ENCODE results near the gene WNT3.

The WNT3 gene

DNA sequence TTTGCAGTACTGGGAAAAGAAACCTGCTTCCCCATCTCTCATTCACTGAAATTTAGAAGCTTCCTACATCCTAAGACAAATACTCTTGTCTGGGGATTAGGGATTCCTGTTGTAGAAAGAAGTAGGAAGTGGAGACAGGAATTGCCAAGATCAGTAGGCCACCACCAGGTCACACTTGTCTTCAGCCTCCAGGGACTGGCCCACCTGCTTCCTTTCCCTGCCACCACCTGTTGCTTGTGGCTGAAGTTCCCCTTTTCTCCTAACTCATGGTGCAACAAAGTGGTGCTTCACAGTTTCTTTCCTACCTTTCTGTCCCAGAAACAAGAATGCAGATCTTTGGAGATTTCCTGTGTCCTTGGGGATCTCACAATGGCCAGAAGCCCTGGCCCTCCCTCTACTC, 82.4 kb downstream of the WNT3 start:
- TF ChIP-seq EZH2 (IDR thresholded peaks at IDR 0.05; ENCODE audit: borderline replicate concordance, low read length) (no peak), CTCF (IDR thresholded peaks at IDR 0.05; ENCODE audit: low read length) (no peak)
- H3K9me3 ChIP-seq (ENCODE audit: low read length) = no peaks in the 10 kb centered on the region
- peaks cover 19% of the 10 kb centered on the region for H3K36me3 ChIP-seq (ENCODE audit: insufficient read depth, low read length)
- peak overlapping the region; percentile 42 for H3K4me2 ChIP-seq (ENCODE audit: low read length)
- H2AFZ ChIP-seq (ENCODE audit: low read length) = no peak overlapping the region
- peak overlapping the region; percentile 80 for H3K27ac ChIP-seq (ENCODE audit: low read depth, low read length, poor library complexity, severe bottlenecking)
- peaks cover 23% of the 10 kb centered on the region for H3K4me1 ChIP-seq (ENCODE audit: insufficient read depth, low read length, severe bottlenecking)
- no peaks in the 10 kb centered on the region for H3K9me2 ChIP-seq (ENCODE audit: low read depth, low read length)
- no peaks in the 10 kb centered on the region for H3K27me3 ChIP-seq (ENCODE audit: insufficient read depth, low read length)
- H3F3A ChIP-seq (ENCODE audit: insufficient read depth, low read length) = no peaks in the 10 kb centered on the region
- no peaks in the 10 kb centered on the region for H4K20me1 ChIP-seq (ENCODE audit: insufficient read depth, low read length)
- H3K9ac ChIP-seq (ENCODE audit: low read length) = 0 out of 2 replicates have a peak overlapping the region, but pooled peaks have one; percentile 12
- H3K79me2 ChIP-seq (ENCODE audit: insufficient read depth, low read length) = no peaks in the 10 kb centered on the region
- H3K4me3 ChIP-seq (ENCODE audit: low read depth, low read length, poor library complexity, severe bottlenecking) = no peak overlapping the region

DNA sequence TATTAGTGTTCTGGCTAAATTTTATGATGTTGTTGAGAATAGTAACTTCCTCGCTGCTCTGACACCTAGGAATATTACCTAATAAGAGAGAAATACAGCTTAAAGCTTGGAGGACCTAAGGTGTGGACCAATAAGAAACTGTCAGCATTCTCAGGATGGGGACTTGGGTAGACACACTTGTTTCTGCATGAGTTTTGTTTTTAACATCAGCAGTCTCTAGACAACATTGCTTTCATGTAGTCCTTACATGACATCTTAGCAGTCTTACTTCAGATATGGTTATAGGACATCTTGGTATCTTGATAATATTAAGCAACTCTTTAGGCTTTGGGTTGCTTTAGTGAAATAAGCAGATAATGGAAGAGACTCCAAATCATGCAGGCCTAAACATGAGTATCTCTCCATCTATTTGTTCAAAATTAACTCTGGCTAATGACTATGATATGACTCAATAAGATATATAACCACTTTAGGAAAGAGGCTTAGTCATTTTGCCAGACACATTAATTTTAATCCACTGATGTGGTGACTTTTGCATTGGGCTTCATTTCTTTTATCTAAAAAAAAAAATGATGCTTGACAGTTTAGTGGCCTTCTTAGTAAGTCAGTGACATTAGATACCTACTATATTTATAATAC, 84.5 kb downstream of the WNT3 start:
- Histone ChIP-seq H3K9ac (ENCODE audit: low read length) (no peak overlapping the region), H4K20me1 (ENCODE audit: insufficient read depth, low read length) (no peaks in the 10 kb centered on the region), H3K79me2 (ENCODE audit: insufficient read depth, low read length) (no peaks in the 10 kb centered on the region), H3K9me2 (ENCODE audit: low read depth, low read length) (no peaks in the 10 kb centered on the region), H3K9me3 (ENCODE audit: low read length) (no peaks in the 10 kb centered on the region), H3K4me2 (ENCODE audit: low read length) (no peak overlapping the region), H3K27me3 (ENCODE audit: insufficient read depth, low read length) (no peaks in the 10 kb centered on the region), H3K4me1 (ENCODE audit: insufficient read depth, low read length, severe bottlenecking) (peaks cover 23% of the 10 kb centered on the region), H3K36me3 (ENCODE audit: insufficient read depth, low read length) (peaks cover 40% of the 10 kb centered on the region), H3F3A (ENCODE audit: insufficient read depth, low read length) (no peaks in the 10 kb centered on the region), H3K27ac (ENCODE audit: low read depth, low read length, poor library complexity, severe bottlenecking) (peak overlapping the region; percentile 15), H2AFZ (ENCODE audit: low read length) (no peak overlapping the region), H3K4me3 (ENCODE audit: low read depth, low read length, poor library complexity, severe bottlenecking) (no peak overlapping the region)
- TF ChIP-seq CTCF (IDR thresholded peaks at IDR 0.05; ENCODE audit: low read length) (no peak), EZH2 (IDR thresholded peaks at IDR 0.05; ENCODE audit: borderline replicate concordance, low read length) (no peak)

DNA sequence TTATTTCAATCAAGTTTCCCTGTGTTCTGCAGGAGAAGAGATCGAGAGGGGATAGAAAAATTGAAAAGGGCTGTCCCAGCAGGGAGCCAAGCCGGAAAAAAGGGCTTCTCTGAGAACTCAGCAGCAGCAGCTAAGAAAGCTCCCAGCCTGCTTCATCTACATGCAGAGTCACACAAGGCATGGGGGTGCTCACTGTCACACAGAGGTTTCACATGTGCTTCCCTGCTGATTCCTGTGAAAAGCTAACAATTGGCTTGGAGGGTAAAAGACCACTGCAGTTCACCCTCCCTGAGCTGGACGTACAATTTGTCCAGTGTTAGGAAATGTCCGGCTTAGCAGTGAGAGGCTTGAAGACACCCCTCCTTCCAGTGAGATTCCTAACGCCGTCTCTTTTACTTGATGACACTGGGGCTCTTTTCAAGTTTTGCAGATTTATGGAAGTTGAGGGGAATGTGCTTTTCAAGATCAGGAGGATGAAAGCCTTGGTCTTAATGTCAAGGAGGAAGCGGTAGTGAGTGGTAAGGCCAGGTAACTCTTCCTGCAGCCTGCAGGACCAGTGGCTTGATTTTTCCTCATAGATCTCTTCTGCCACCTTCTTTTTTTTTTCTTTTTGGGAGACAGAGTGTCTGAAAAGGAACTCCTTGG, 85.6 kb downstream of the WNT3 start:
- Histone ChIP-seq H3K4me2 (ENCODE audit: low read length) (no peak overlapping the region), H2AFZ (ENCODE audit: low read length) (no peak overlapping the region), H3F3A (ENCODE audit: insufficient read depth, low read length) (no peaks in the 10 kb centered on the region), H3K36me3 (ENCODE audit: insufficient read depth, low read length) (peaks cover 44% of the 10 kb centered on the region), H3K4me3 (ENCODE audit: low read depth, low read length, poor library complexity, severe bottlenecking) (no peak overlapping the region), H3K27me3 (ENCODE audit: insufficient read depth, low read length) (no peaks in the 10 kb centered on the region), H3K9me3 (ENCODE audit: low read length) (no peaks in the 10 kb centered on the region), H3K9me2 (ENCODE audit: low read depth, low read length) (no peaks in the 10 kb centered on the region), H3K4me1 (ENCODE audit: insufficient read depth, low read length, severe bottlenecking) (peaks cover 23% of the 10 kb centered on the region), H4K20me1 (ENCODE audit: insufficient read depth, low read length) (no peaks in the 10 kb centered on the region), H3K9ac (ENCODE audit: low read length) (no peak overlapping the region), H3K79me2 (ENCODE audit: insufficient read depth, low read length) (no peaks in the 10 kb centered on the region), H3K27ac (ENCODE audit: low read depth, low read length, poor library complexity, severe bottlenecking) (no peak overlapping the region)
- TF ChIP-seq EZH2 (IDR thresholded peaks at IDR 0.05; ENCODE audit: borderline replicate concordance, low read length) (no peak), CTCF (IDR thresholded peaks at IDR 0.05; ENCODE audit: low read length) (no peak)

Measured in OCI-LY1 (cell line).